HK-2 (cell line): ENCODE results near the gene ABL2.
"Not testable (repeated sequence)": the region's sequence is repeated elsewhere in the genome, so short reads cannot be mapped to it uniquely, and the experiment has no call there.

Source experiments
- DNase-seq: peaks from one replicate; pipeline ENCODE4 v3.0.0-alpha.2; 2018; ENCODE audit not compliant: unreplicated experiment

ABL2 gene

GRCh38 chr1:179135707-179136106 lies 93.8 kb downstream of the ABL2 start:
- not testable (repeated sequence) for DNase-seq

- DNase-seq: not testable (repeated sequence)
Observed at GRCh38 chr1:179135168-179135567, 94.3 kb downstream of the ABL2 start.

GRCh38 chr1:179129702-179130473 lies 99.6 kb downstream of the ABL2 start:
- DNase-seq: no peak

- DNase-seq: no peak
Observed at GRCh38 chr1:179128520-179128919, 101.0 kb downstream of the ABL2 start.

GRCh38 chr1:179127163-179127895 lies 102.1 kb downstream of the ABL2 start:
- no peak for DNase-seq

- DNase-seq: no peak
Observed at GRCh38 chr1:179126338-179127060, 103.0 kb downstream of the ABL2 start.

- DNase-seq: no peak
Observed at GRCh38 chr1:179124873-179125272, 104.6 kb downstream of the ABL2 start.

- no peak for DNase-seq
Observed at GRCh38 chr1:179121159-179121938, 108.1 kb downstream of the ABL2 start.

- no peak for DNase-seq
Observed at GRCh38 chr1:179120736-179121135, 108.7 kb downstream of the ABL2 start.

- DNase-seq: no peak
Observed at GRCh38 chr1:179119513-179119912, 110.0 kb downstream of the ABL2 start.

GRCh38 chr1:179115181-179115580 lies 114.3 kb downstream of the ABL2 start:
- no peak for DNase-seq

GRCh38 chr1:179108644-179109043 lies 120.8 kb downstream of the ABL2 start:
- no peak for DNase-seq

- DNase-seq: no peak
Observed at GRCh38 chr1:179107706-179108629, 121.5 kb downstream of the ABL2 start.

- no peak for DNase-seq
Observed at GRCh38 chr1:179105393-179105792, 124.1 kb downstream of the ABL2 start.

- DNase-seq: no peak
Observed at GRCh38 chr1:179104611-179105250, 124.7 kb downstream of the ABL2 start.

GRCh38 chr1:179103999-179104398 lies 125.5 kb downstream of the ABL2 start:
- no peak for DNase-seq

- no peak for DNase-seq
Observed at GRCh38 chr1:179101566-179101965, 127.9 kb downstream of the ABL2 start.

- DNase-seq: no peak
Observed at GRCh38 chr1:179099891-179100290, 129.6 kb downstream of the ABL2 start.

GRCh38 chr1:179095924-179096323 lies 133.6 kb downstream of the ABL2 start:
- no peak for DNase-seq

GRCh38 chr1:179095377-179095776 lies 134.1 kb downstream of the ABL2 start:
- no peak for DNase-seq
